H1 (cell line): Measurements from ENCODE around the gene RNF13. TPM values are rescaled to one million over a fixed set of nuclear protein-coding genes. Genes with fewer than 3 reads are reported as not detected.

Experiments used
- CTCF ChIA-PET: fragments of 300-600 bp; sonication (Branson Sonifier 250); formaldehyde crosslinking; loops from one replicate; lab custom pipeline; 2021; ENCODE audit not compliant: partially characterized antibody; lab: Charles Lee
- POLR2A ChIA-PET: fragments of 300-600 bp; sonication (Branson Sonifier 250); formaldehyde crosslinking; loops from one replicate; lab custom pipeline; 2021; ENCODE audit warnings: inconsistent platforms; ENCODE audit not compliant: partially characterized antibody; lab: Charles Lee
- DNase-seq, 2 experiments: peaks; one replicate each; pipeline versions ENCODE4 v3.0.0 to v3.0.0-alpha.2; 2010 to 2022; ENCODE audit warnings: low spot score in 2 of 2, low read depth in 1 of 2, mixed read lengths in 1 of 2
- FAIRE-seq: peaks from 2 replicates; lab custom pipeline; 2011; peaks lifted over from hg19 to GRCh38; lab: Jason Lieb, UNC
- H2AFZ ChIP-seq: 2 replicates; pipeline ENCODE4 v1.8.1; 2012; ENCODE audit warnings: low read length, inconsistent platforms
- H2AK5ac ChIP-seq: 2 replicates; pipeline ENCODE4 v1.6.1; 2013; ENCODE audit warnings: low read depth, low read length
- H2BK120ac ChIP-seq: replicated peaks from 2 replicates; pipeline ENCODE3; 2013; ENCODE audit warnings: low read depth, low read length, inconsistent platforms
- H2BK12ac ChIP-seq: 2 replicates; pipeline ENCODE4 v1.6.1; 2013; ENCODE audit warnings: low read depth, low read length
- H2BK15ac ChIP-seq: 2 replicates; pipeline ENCODE4 v1.6.1; 2013; ENCODE audit warnings: low read length
- H2BK20ac ChIP-seq: 2 replicates; pipeline ENCODE4 v1.6.1; 2013; ENCODE audit warnings: low read length
- H2BK5ac ChIP-seq: 2 replicates; pipeline ENCODE4 v1.6.1; 2013; ENCODE audit warnings: low read depth, low read length
- H3K14ac ChIP-seq: 2 replicates; pipeline ENCODE4 v1.6.1; 2013; ENCODE audit warnings: inconsistent platforms; ENCODE audit not compliant: insufficient read length
- H3K18ac ChIP-seq: 2 replicates; pipeline ENCODE4 v1.6.1; 2013; ENCODE audit warnings: low read length; ENCODE audit errors: extremely low read depth
- H3K23ac ChIP-seq: 2 replicates; pipeline ENCODE4 v1.6.1; 2013; ENCODE audit warnings: inconsistent platforms; ENCODE audit not compliant: insufficient read length
- H3K23me2 ChIP-seq: 2 replicates; pipeline ENCODE4 v1.6.1; 2013; ENCODE audit warnings: low read depth, low read length
- H3K27ac ChIP-seq: 2 replicates; pipeline ENCODE4 v1.6.1; 2011; ENCODE audit warnings: low read depth, low read length, inconsistent platforms
- H3K27me3 ChIP-seq, 4 experiments: replicated peaks in 1 of 4; 1 replicate in 1 of 4; 2 replicates in 3 of 4; pipeline versions ENCODE4 v1.6.1 to v1.8.1; 2011 to 2013; ENCODE audit warnings: low read length in 3 of 4, mild to moderate bottlenecking in 3 of 4, inconsistent platforms in 2 of 4, mixed read lengths in 2 of 4, moderate library complexity in 1 of 4; ENCODE audit not compliant: control insufficient read depth in 3 of 4, insufficient read depth in 3 of 4; ENCODE audit errors: extremely low read depth in 1 of 4
- H3K36me3 ChIP-seq, 4 experiments: 2 replicates each; pipeline versions ENCODE4 v1.6.1 to v1.8.1; 2011 to 2013; ENCODE audit warnings: mild to moderate bottlenecking in 4 of 4, low read length in 3 of 4, moderate library complexity in 2 of 4, control low read depth in 1 of 4, inconsistent platforms in 1 of 4; ENCODE audit not compliant: insufficient read depth in 4 of 4, control insufficient read depth in 2 of 4
- H3K4ac ChIP-seq: replicated peaks from 2 replicates; pipeline ENCODE3; 2013; ENCODE audit warnings: low read length, low read depth, mixed read lengths, inconsistent platforms; ENCODE audit not compliant: insufficient read length
- H3K4me1 ChIP-seq, 4 experiments: replicated peaks in 1 of 4; 1 replicate in 1 of 4; 2 replicates in 3 of 4; pipeline versions ENCODE4 v1.6.1 to v1.8.1; 2011 to 2013; ENCODE audit warnings: low read length in 3 of 4, inconsistent platforms in 2 of 4, mixed read lengths in 1 of 4; ENCODE audit not compliant: insufficient read depth in 4 of 4, control insufficient read depth in 3 of 4
- H3K4me2 ChIP-seq, 2 experiments: 2 replicates each; pipeline versions ENCODE4 v1.6.1 to v1.8.1; 2011 to 2013; ENCODE audit warnings: low read depth in 2 of 2, low read length in 2 of 2, control low read depth in 1 of 2, inconsistent platforms in 1 of 2, mild to moderate bottlenecking in 1 of 2; ENCODE audit not compliant: insufficient read depth in 1 of 2
- H3K4me3 ChIP-seq, 4 experiments: fragments of 200-600, 300-600 bp in 1 of 4; sonication (generic), shearing (Covaris generic), sonication (Bioruptor Twin) in 1 of 4; 2 replicates each; pipeline versions ENCODE4 v1.5.1 to v1.8.1; 2011 to 2016; ENCODE audit warnings: low read length in 4 of 4, low read depth in 3 of 4, control low read depth in 2 of 4, inconsistent platforms in 2 of 4, mild to moderate bottlenecking in 2 of 4, mixed read lengths in 1 of 4, moderate library complexity in 1 of 4; ENCODE audit not compliant: insufficient read depth in 2 of 4; ENCODE audit errors: extremely low read depth in 1 of 4
- H3K56ac ChIP-seq: replicated peaks from 2 replicates; pipeline ENCODE3; 2013; ENCODE audit warnings: low read depth, mild to moderate bottlenecking, mixed read lengths, low read length, inconsistent platforms; ENCODE audit not compliant: insufficient read length
- H3K79me1 ChIP-seq: 2 replicates; pipeline ENCODE4 v1.6.1; 2013; ENCODE audit warnings: low read depth, low read length, control low read depth
- H3K79me2 ChIP-seq, 2 experiments: 2 replicates each; pipeline versions ENCODE4 v1.6.1 to v1.8.1; 2012 to 2013; ENCODE audit warnings: low read length in 2 of 2, mild to moderate bottlenecking in 2 of 2, inconsistent platforms in 1 of 2; ENCODE audit not compliant: insufficient read depth in 2 of 2, control insufficient read depth in 1 of 2
- H3K9ac ChIP-seq, 4 experiments: replicated peaks in 1 of 4; 1 replicate in 1 of 4; 2 replicates in 3 of 4; pipeline versions ENCODE4 v1.6.1 to v1.8.1; 2011 to 2013; ENCODE audit warnings: low read depth in 3 of 4, low read length in 3 of 4, control low read depth in 2 of 4, mild to moderate bottlenecking in 2 of 4, moderate library complexity in 2 of 4, inconsistent platforms in 1 of 4; ENCODE audit errors: extremely low read depth in 1 of 4
- H3K9me3 ChIP-seq, 2 experiments: 2 replicates each; pipeline versions ENCODE4 v1.6.1 to v1.8.1; 2012 to 2013; ENCODE audit warnings: mild to moderate bottlenecking in 2 of 2, moderate library complexity in 2 of 2, control low read depth in 1 of 2, inconsistent platforms in 1 of 2, low read depth in 1 of 2, low read length in 1 of 2, mixed read lengths in 1 of 2; ENCODE audit not compliant: insufficient read depth in 2 of 2
- H4K20me1 ChIP-seq, 2 experiments: replicated peaks in 1 of 2; 2 replicates each; pipeline versions ENCODE3 to v1.8.1; 2011 to 2013; ENCODE audit warnings: inconsistent platforms in 2 of 2, low read length in 2 of 2, mild to moderate bottlenecking in 1 of 2; ENCODE audit not compliant: insufficient read depth in 2 of 2, control insufficient read depth in 1 of 2
- H4K5ac ChIP-seq: 2 replicates; pipeline ENCODE4 v1.6.1; 2013; ENCODE audit warnings: low read length, low read depth, mixed read lengths, inconsistent platforms; ENCODE audit not compliant: insufficient read length
- H4K8ac ChIP-seq: 2 replicates; pipeline ENCODE4 v1.8.0; 2013; ENCODE audit warnings: mild to moderate bottlenecking, moderate library complexity, low read length, inconsistent platforms; ENCODE audit not compliant: insufficient read depth; ENCODE audit errors: extremely low read depth
- H4K91ac ChIP-seq: replicated peaks from 2 replicates; pipeline ENCODE3; 2013; ENCODE audit warnings: low read length, mixed read lengths, inconsistent platforms; ENCODE audit not compliant: insufficient read length
- GABPA ChIP-seq: IDR thresholded peaks from 2 replicates; pipeline ENCODE4 v1.6.1; 2011; ENCODE audit warnings: mild to moderate bottlenecking, low read length, moderate library complexity, borderline replicate concordance; ENCODE audit not compliant: insufficient read depth
- GTF2F1 ChIP-seq: IDR thresholded peaks from 2 replicates; pipeline ENCODE4 v1.6.1; 2012; ENCODE audit warnings: low read depth, low read length, improper control_type of control experiment, borderline replicate concordance
- HDAC6 ChIP-seq: IDR thresholded peaks from one replicate; pipeline ENCODE4 v1.7.1; 2012; ENCODE audit warnings: low read depth, mild to moderate bottlenecking, inconsistent platforms, low read length, moderate library complexity
- KDM4A ChIP-seq: IDR thresholded peaks from one replicate; pipeline ENCODE4 v1.7.1; 2012; ENCODE audit warnings: low read depth, mild to moderate bottlenecking, moderate library complexity, low read length, inconsistent platforms; ENCODE audit not compliant: severe bottlenecking
- KDM5A ChIP-seq: fragments of 200-600 bp; IDR thresholded peaks from 2 replicates; pipeline ENCODE4 v1.7.1; 2012; ENCODE audit warnings: mild to moderate bottlenecking, low read length, inconsistent platforms, mixed read lengths
- MAFK ChIP-seq: IDR thresholded peaks from 2 replicates; pipeline ENCODE4 v1.6.1; 2012; ENCODE audit warnings: low read depth, mild to moderate bottlenecking, improper control_type of control experiment, low read length
- MAX ChIP-seq: IDR thresholded peaks from 2 replicates; pipeline ENCODE4 v1.6.1; 2012; ENCODE audit warnings: inconsistent platforms
- PHF8 ChIP-seq: fragments of 200-600 bp; sonication (generic); conservative IDR thresholded peaks from 2 replicates; pipeline ENCODE4 v1.7.1; 2012; ENCODE audit warnings: low read depth, mild to moderate bottlenecking, inconsistent platforms, low read length, moderate library complexity
- RAD21 ChIP-seq, 2 experiments: IDR thresholded peaks in 1 of 2; conservative IDR thresholded peaks in 1 of 2; 2 replicates each; pipeline ENCODE4 v1.6.1; 2011; ENCODE audit warnings: low read depth in 2 of 2, low read length in 2 of 2, improper control_type of control experiment in 1 of 2, inconsistent platforms in 1 of 2, mild to moderate bottlenecking in 1 of 2, moderate library complexity in 1 of 2
- WGBS, 2 experiments: shearing (Covaris generic) in 1 of 2; methylation state at CpG; one replicate each; pipeline versions ENCODE4 v1.1.6 to v1.1.7; 2013 to 2015; ENCODE audit warnings: low lambda C conversion rate in 2 of 2, mixed read lengths in 2 of 2, inconsistent platforms in 1 of 2, low coverage in 1 of 2, missing lambda C conversion rate in 1 of 2; ENCODE audit not compliant: insufficient replicate concordance in 2 of 2, insufficient coverage in 1 of 2, insufficient read length in 1 of 2; ENCODE audit errors: extremely low coverage in 1 of 2, missing lambda C conversion rate in 1 of 2; 5-methylcytosine and 5-hydroxymethylcytosine counted together
- polyA plus RNA-seq, 7 experiments: library from polyadenylated mRNA; depleted of rRNA in 3 of 7; stranded (reverse) in 5 of 7; unstranded in 2 of 7; fragments of >200 nt in 5 of 7; fragments of 200-250 nt in 2 of 7; gene quantifications; 1 replicate in 5 of 7; 2 replicates in 1 of 7; 4 replicates in 1 of 7; pipeline versions ENCODE4 v1.2.1 to v1.2.3, GENCODE V29; 2011 to 2013; ENCODE audit warnings: missing spikeins in 2 of 7, mixed read lengths in 2 of 7
- total RNA-seq: library from RNA; stranded (reverse); fragmentation: NEBNext Ultra II Directional; extraction: Animal tissue kit (Norgen Biotek cat#: 25700); gene quantifications from 2 replicates; pipeline ENCODE4 v1.2.1, GENCODE V29; 2021
- TF ChIP-seq, protein P1 (sequence below): IDR thresholded peaks from 2 replicates; pipeline ENCODE4 v1.6.1; 2012; ENCODE audit warnings: low read length, inconsistent platforms

The RNF13 gene
- total and polyA plus RNA-seq, 2 of the 8 experiments (the other 6 are each of a cell fraction or from before 2014, with no cell fraction given) = 19.4 to 35.4 TPM

GRCh38 chr3:149933008-149933407, 120.0 kb downstream of the RNF13 start:
- TF ChIP-seq HDAC6 (no peak), MAFK (no peak), RAD21 (IDR thresholded peaks at IDR 0.05 in 1 of 2, conservative IDR thresholded peaks at IDR 0.05 in 1 of 2; ENCODE audit: low read depth in 2 of 2, low read length in 2 of 2) (no peak), KDM4A (no peak), PHF8 (no peak), KDM5A (no peak), GTF2F1 (no peak), GABPA (no peak), MAX (no peak)
- TF ChIP-seq, protein P1, sequence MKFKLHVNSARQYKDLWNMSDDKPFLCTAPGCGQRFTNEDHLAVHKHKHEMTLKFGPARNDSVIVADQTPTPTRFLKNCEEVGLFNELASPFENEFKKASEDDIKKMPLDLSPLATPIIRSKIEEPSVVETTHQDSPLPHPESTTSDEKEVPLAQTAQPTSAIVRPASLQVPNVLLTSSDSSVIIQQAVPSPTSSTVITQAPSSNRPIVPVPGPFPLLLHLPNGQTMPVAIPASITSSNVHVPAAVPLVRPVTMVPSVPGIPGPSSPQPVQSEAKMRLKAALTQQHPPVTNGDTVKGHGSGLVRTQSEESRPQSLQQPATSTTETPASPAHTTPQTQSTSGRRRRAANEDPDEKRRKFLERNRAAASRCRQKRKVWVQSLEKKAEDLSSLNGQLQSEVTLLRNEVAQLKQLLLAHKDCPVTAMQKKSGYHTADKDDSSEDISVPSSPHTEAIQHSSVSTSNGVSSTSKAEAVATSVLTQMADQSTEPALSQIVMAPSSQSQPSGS = no peak
- Histone ChIP-seq H3K27me3 (no peaks in the 10 kb centered on the region), H4K8ac (no peak overlapping the region), H2AFZ (no peak overlapping the region), H4K20me1 (no peaks in the 10 kb centered on the region), H2BK5ac (no peak overlapping the region), H3K9ac (no peak overlapping the region), H3K23ac (no peak overlapping the region), H2BK15ac (no peak overlapping the region), H2AK5ac (no peak overlapping the region), H3K23me2 (no peaks in the 10 kb centered on the region), H3K36me3 (peaks cover 0 to 12% (median 2%) of the 10 kb centered on the region in 4 experiments; a peak in 3 of 8 replicates), H3K79me2 (no peaks in the 10 kb centered on the region; a peak in 1 of 4 replicates), H3K14ac (no peak overlapping the region), H3K56ac (no peak overlapping the region), H2BK120ac (no peak overlapping the region), H4K5ac (no peak overlapping the region), H3K4me3 (no peak overlapping the region), H4K91ac (no peak overlapping the region), H3K4me2 (no peak overlapping the region), H3K27ac (no peak overlapping the region), H3K4me1 (no peaks in the 10 kb centered on the region), H3K9me3 (peaks cover 8 to 11% of the 10 kb centered on the region in 2 experiments; a peak in 3 of 4 replicates), H3K18ac (no peak overlapping the region), H2BK12ac (no peak overlapping the region), H3K79me1 (no peaks in the 10 kb centered on the region; the same call in 1 of the 2 replicates), H2BK20ac (no peak overlapping the region), H3K4ac (no peak overlapping the region)
- WGBS, 2 experiments = 100% methylated on average over 1 of the region's 1 CpG; no CpG with 5 or more reads in 1 of the 2 experiments
- POLR2A ChIA-PET = interaction anchor here (1.0 to 1.5 kb wide), 2 partner anchors 38 to 251 kb away, joined by 3 to 4 read pairs; partner anchors contain the start of gene PFN2
- CTCF ChIA-PET = interaction anchor here (0.5 to 1.6 kb wide), 6 partner anchors 33 to 308 kb away, joined by 3 to 6 read pairs (median 3); no protein-coding TSS in a partner anchor
- FAIRE-seq (no peak), DNase-seq (no peak)
